Measurements from ENCODE around the gene THAP11. TPM values are rescaled to one million over a fixed set of nuclear protein-coding genes. Genes with fewer than 3 reads are reported as not detected.

Gene THAP11
- total RNA-seq, 1 experiment from 2014 or later: 39.1 TPM

- Histone ChIP-seq H3K4me2 (ENCODE audit: low read length) (no peak overlapping the region), H3K4me3 (ENCODE audit: low read length) (no peak overlapping the region), H3K36me3 (ENCODE audit: low read depth, low read length) (peaks cover 4% of the 10 kb centered on the region; the same call in 1 of the 2 replicates), H4K20me1 (ENCODE audit: low read length) (peaks cover 15% of the 10 kb centered on the region), H3K9me3 (ENCODE audit: low read length) (no peaks in the 10 kb centered on the region), H3K9me2 (replicated peaks; ENCODE audit: low read length) (no peaks in the 10 kb centered on the region), H3K9ac (ENCODE audit: low read length) (no peak overlapping the region), H3K4me1 (ENCODE audit: insufficient read depth, low read length) (peaks cover 10% of the 10 kb centered on the region; the same call in 1 of the 2 replicates), H3K27me3 (ENCODE audit: low read length) (no peaks in the 10 kb centered on the region), H3K79me2 (ENCODE audit: low read length) (peaks cover 34% of the 10 kb centered on the region), H3F3A (ENCODE audit: low read length, unreplicated experiment) (no peaks in the 10 kb centered on the region), H2AFZ (ENCODE audit: low read length) (no peak overlapping the region), H3K27ac (ENCODE audit: low read length) (no peak overlapping the region)
- intact Hi-C loops (cut with micrococcal nuclease): no loop called here
- DNase-seq: no peak
- CTCF ChIA-PET: interaction anchor here (0.6 kb wide), 1 partner anchor 38 kb away, joined by 3 read pairs; no protein-coding TSS in a partner anchor
- BruUV-seq (replicated peaks): no TSS peak
- TF ChIP-seq EZH2 (IDR thresholded peaks at IDR 0.05; ENCODE audit: low read length, unreplicated experiment): no peak
- no peak for TF ChIP-seq EZH2phosphoT487 (IDR thresholded peaks at IDR 0.05; ENCODE audit: borderline replicate concordance, low read length)
- TF ChIP-seq, protein P1, sequence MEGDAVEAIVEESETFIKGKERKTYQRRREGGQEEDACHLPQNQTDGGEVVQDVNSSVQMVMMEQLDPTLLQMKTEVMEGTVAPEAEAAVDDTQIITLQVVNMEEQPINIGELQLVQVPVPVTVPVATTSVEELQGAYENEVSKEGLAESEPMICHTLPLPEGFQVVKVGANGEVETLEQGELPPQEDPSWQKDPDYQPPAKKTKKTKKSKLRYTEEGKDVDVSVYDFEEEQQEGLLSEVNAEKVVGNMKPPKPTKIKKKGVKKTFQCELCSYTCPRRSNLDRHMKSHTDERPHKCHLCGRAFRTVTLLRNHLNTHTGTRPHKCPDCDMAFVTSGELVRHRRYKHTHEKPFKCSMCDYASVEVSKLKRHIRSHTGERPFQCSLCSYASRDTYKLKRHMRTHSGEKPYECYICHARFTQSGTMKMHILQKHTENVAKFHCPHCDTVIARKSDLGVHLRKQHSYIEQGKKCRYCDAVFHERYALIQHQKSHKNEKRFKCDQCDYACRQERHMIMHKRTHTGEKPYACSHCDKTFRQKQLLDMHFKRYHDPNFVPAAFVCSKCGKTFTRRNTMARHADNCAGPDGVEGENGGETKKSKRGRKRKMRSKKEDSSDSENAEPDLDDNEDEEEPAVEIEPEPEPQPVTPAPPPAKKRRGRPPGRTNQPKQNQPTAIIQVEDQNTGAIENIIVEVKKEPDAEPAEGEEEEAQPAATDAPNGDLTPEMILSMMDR (conservative IDR thresholded peaks at IDR 0.05; ENCODE audit: low read depth, low read length): no peak
- ATAC-seq: no peak
- POLR2A ChIA-PET (ENCODE audit: unreplicated experiment): no interaction called here
These were observed 29.1 kb downstream of the THAP11 start for GRCh38 chr16:67871256-67871655.

DNA sequence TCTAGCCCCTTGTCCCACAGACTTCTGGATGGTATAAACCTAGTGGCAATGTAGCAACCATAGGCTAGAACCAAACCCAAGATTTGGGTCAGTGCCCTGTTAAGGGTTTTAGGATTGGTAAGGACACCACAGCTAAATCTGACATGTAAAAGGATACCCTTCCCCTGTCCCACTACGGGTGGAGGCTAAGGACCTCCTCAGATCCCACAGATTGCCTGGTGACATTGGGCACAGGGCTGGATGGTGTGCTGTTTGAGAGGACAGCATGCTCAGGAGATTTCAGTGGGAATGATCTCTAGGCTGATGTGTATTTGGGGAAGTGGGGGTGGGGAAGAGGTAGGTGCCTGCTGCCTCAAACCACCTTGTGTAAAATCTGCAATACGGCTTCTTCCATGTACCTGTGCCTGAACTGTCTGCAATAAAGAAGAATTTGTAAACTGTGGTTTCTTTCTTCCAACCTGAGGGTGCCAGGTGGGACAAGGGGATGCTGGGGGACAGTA, 30.1 kb downstream of the THAP11 start:
- H3F3A ChIP-seq (ENCODE audit: low read length, unreplicated experiment): no peaks in the 10 kb centered on the region
- no peaks in the 10 kb centered on the region for H3K27me3 ChIP-seq (ENCODE audit: low read length)
- peak overlapping the region; percentile 95 for H3K4me2 ChIP-seq (ENCODE audit: low read length)
- H3K4me1 ChIP-seq (ENCODE audit: insufficient read depth, low read length): peaks cover 10% of the 10 kb centered on the region; the same call in 1 of the 2 replicates
- CTCF ChIA-PET: no interaction called here
- no peak overlapping the region for H2AFZ ChIP-seq (ENCODE audit: low read length)
- H3K27ac ChIP-seq (ENCODE audit: low read length): 0 out of 2 replicates have a peak overlapping the region, but pooled peaks have one; percentile 8
- POLR2A ChIA-PET (ENCODE audit: unreplicated experiment): no interaction called here
- no peak overlapping the region for H3K4me3 ChIP-seq (ENCODE audit: low read length)
- H3K36me3 ChIP-seq (ENCODE audit: low read depth, low read length): peaks cover 10% of the 10 kb centered on the region
- no peak for ATAC-seq
- peaks cover 16% of the 10 kb centered on the region for H4K20me1 ChIP-seq (ENCODE audit: low read length)
- no peak overlapping the region for H3K9ac ChIP-seq (ENCODE audit: low read length)
- H3K79me2 ChIP-seq (ENCODE audit: low read length): peaks cover 42% of the 10 kb centered on the region
- no peak for DNase-seq
- no peaks in the 10 kb centered on the region for H3K9me2 ChIP-seq (replicated peaks; ENCODE audit: low read length)
- no TSS peak for BruUV-seq (replicated peaks)
- TF ChIP-seq EZH2phosphoT487 (IDR thresholded peaks at IDR 0.05; ENCODE audit: borderline replicate concordance, low read length) (no peak), EZH2 (IDR thresholded peaks at IDR 0.05; ENCODE audit: low read length, unreplicated experiment) (no peak)
- TF ChIP-seq, protein P1 (conservative IDR thresholded peaks at IDR 0.05; ENCODE audit: low read depth, low read length): no peak
- H3K9me3 ChIP-seq (ENCODE audit: low read length): no peaks in the 10 kb centered on the region
- intact Hi-C loops (cut with micrococcal nuclease): no loop called here

All from PC-3 (cell line).